Measurements from ENCODE around the gene NKAIN4.
A peak's percentile ranks its signal among the peaks of the same experiment; 100 is the strongest.

The NKAIN4 gene

DNA sequence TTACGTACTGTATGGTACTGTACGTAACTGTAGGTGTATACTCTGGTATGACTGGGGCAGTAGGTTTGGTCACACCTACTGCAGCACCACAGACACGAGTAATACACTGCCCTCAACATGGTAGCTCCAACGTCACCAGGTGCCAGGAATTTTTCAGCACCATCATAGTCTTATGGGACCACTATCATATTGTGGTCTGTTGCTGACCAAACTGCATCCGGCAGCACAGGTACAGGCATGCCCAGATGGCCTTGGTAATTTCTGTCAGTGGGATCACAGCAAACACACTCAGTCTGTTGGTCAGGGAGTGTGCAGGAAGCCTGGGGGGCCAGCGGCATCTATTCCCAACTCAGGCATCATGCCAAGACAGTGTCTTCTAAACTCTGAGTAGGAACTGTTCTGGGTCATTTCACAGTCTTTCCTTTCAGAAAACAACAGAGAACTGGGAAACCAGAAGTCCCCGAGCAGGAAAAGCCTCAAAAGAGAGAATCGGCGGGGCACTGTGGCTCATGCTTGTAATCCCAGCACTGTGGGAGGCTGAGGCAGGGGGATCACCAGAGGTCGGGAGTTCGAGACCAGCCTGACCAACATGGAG lies 44.2 kb downstream of the NKAIN4 start:
- Histone ChIP-seq H3K4me1 (ENCODE audit: control insufficient read depth, insufficient read depth, low read length) (peaks cover 32% of the 10 kb centered on the region), H3K27me3 (replicated peaks; ENCODE audit: control insufficient read depth, insufficient read depth, low read length) (no peaks in the 10 kb centered on the region), H3K4me3 (ENCODE audit: low read length) (no peak overlapping the region), H3K9me3 (ENCODE audit: control insufficient read depth, low read length) (no peaks in the 10 kb centered on the region), H3K36me3 (ENCODE audit: control insufficient read depth, insufficient read depth, low read length, severe bottlenecking) (peaks cover 76% of the 10 kb centered on the region), H3K9ac (ENCODE audit: low read length) (no peak overlapping the region)
- no peak for DNase-seq (ENCODE audit: low read depth)

DNA sequence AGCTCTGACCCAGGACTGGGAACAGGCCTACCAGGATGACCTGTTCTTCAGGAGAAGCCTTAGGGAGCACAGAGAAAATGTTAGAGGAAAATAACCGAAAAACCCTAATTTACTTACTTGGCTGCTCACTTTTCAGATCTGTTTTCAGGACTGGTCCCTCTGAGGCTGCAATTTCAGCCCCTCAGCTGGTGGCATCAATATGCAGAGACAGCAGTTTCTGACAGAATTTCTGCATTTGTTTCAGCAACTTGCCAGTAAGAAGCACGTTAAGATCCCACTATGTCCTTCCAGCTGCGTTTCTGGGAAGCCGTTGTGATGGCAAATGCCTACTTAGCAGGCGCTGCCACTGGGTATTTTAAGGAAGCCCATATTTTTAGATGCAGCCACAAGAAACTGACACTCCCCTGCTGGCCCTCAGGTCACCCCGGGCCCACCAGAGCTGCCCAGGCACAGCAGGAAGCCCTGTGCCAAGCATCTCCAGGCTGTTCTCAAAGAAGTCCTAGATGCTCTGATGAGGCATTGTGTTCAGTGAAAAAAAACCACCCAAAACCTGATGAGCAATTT lies 45.8 kb downstream of the NKAIN4 start:
- Histone ChIP-seq H3K36me3 (ENCODE audit: control insufficient read depth, insufficient read depth, low read length, severe bottlenecking) (peaks cover 86% of the 10 kb centered on the region), H3K9me3 (ENCODE audit: control insufficient read depth, low read length) (no peaks in the 10 kb centered on the region), H3K4me1 (ENCODE audit: control insufficient read depth, insufficient read depth, low read length) (peaks cover 15% of the 10 kb centered on the region), H3K9ac (ENCODE audit: low read length) (peak overlapping the region; percentile 5), H3K27me3 (replicated peaks; ENCODE audit: control insufficient read depth, insufficient read depth, low read length) (no peaks in the 10 kb centered on the region), H3K4me3 (ENCODE audit: low read length) (no peak overlapping the region)
- no peak for DNase-seq (ENCODE audit: low read depth)

DNA sequence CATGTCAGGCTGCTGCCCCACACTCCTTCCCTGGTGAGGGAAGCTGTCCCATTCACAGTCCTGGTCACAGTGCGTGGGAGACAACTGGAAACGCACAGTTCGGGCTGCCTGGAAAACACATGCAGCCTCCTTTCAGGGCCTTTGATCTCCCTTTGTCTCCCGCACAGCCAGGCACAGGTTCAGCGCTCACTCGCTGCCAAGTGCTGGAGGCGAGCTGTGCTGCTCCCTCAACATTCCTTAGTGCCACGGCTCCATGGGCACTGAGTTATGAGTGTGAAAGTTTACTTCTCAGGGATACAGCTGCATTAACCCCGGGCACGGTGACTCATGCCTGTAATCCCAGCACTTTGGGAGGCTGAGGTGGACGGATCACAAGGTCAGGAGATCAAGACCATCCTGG lies 47.4 kb downstream of the NKAIN4 start:
- no peak overlapping the region for H3K9ac ChIP-seq (ENCODE audit: low read length)
- DNase-seq (ENCODE audit: low read depth) = no peak

DNA sequence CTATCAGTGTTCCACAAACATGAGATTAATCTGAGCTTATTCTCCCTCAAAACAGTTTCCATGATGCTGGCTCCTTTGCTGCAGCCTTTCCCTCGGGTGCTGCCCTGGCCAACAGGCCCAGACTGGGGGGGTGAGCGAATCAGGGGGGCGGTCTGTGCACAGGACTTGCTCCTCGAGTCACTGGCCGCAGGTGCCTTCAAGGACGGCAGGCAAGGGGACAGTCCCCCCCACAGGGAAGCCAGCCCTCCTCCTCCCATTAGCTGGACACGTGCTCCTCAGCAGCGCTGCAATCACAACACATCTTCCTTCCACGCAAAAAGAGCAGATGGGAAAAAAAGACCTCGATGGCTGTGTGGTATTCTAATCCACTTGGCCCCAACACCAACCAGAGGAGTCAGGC lies 48.4 kb downstream of the NKAIN4 start:
- Histone ChIP-seq H3K4me1 (ENCODE audit: control insufficient read depth, insufficient read depth, low read length) (peaks cover 3% of the 10 kb centered on the region), H3K9ac (ENCODE audit: low read length) (no peak overlapping the region), H3K9me3 (ENCODE audit: control insufficient read depth, low read length) (no peaks in the 10 kb centered on the region), H3K36me3 (ENCODE audit: control insufficient read depth, insufficient read depth, low read length, severe bottlenecking) (peaks cover 83% of the 10 kb centered on the region), H3K27me3 (replicated peaks; ENCODE audit: control insufficient read depth, insufficient read depth, low read length) (no peaks in the 10 kb centered on the region), H3K4me3 (ENCODE audit: low read length) (no peak overlapping the region)
- no peak for DNase-seq (ENCODE audit: low read depth)

More for the DNA sequence above, 47.4 kb downstream of the NKAIN4 start:
- no peaks in the 10 kb centered on the region for H3K27me3 ChIP-seq (replicated peaks; ENCODE audit: control insufficient read depth, insufficient read depth, low read length)
- H3K4me1 ChIP-seq (ENCODE audit: control insufficient read depth, insufficient read depth, low read length) = peaks cover 3% of the 10 kb centered on the region
- H3K9me3 ChIP-seq (ENCODE audit: control insufficient read depth, low read length) = no peaks in the 10 kb centered on the region
- no peak overlapping the region for H3K4me3 ChIP-seq (ENCODE audit: low read length)
- H3K36me3 ChIP-seq (ENCODE audit: control insufficient read depth, insufficient read depth, low read length, severe bottlenecking) = peaks cover 86% of the 10 kb centered on the region

DNA sequence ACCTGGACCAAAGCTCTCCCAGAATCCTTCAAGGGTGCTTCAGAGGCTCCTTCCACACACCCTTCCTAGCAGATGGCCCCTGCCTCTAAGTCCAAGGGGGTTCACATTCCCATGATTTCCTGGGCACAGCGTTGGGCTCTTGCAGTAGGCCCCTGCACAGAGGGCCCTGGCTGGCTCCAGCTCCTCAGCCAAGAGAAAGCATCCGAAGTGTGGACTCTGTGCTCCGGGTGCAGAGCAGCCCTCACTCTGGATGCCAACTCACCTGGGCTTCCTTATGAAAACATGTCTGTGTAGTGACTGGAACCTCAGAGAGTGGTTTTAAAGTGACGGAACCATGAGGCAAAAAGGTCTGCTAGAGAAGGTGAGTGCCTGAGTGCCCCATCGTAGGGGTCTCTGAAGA lies 49.9 kb downstream of the NKAIN4 start:
- H3K4me3 ChIP-seq (ENCODE audit: low read length) = no peak overlapping the region
- no peak for DNase-seq (ENCODE audit: low read depth)
- peaks cover 75% of the 10 kb centered on the region for H3K36me3 ChIP-seq (ENCODE audit: control insufficient read depth, insufficient read depth, low read length, severe bottlenecking)
- peaks cover 3% of the 10 kb centered on the region for H3K4me1 ChIP-seq (ENCODE audit: control insufficient read depth, insufficient read depth, low read length)
- H3K9ac ChIP-seq (ENCODE audit: low read length) = no peak overlapping the region
- no peaks in the 10 kb centered on the region for H3K27me3 ChIP-seq (replicated peaks; ENCODE audit: control insufficient read depth, insufficient read depth, low read length)
- no peaks in the 10 kb centered on the region for H3K9me3 ChIP-seq (ENCODE audit: control insufficient read depth, low read length)

DNA sequence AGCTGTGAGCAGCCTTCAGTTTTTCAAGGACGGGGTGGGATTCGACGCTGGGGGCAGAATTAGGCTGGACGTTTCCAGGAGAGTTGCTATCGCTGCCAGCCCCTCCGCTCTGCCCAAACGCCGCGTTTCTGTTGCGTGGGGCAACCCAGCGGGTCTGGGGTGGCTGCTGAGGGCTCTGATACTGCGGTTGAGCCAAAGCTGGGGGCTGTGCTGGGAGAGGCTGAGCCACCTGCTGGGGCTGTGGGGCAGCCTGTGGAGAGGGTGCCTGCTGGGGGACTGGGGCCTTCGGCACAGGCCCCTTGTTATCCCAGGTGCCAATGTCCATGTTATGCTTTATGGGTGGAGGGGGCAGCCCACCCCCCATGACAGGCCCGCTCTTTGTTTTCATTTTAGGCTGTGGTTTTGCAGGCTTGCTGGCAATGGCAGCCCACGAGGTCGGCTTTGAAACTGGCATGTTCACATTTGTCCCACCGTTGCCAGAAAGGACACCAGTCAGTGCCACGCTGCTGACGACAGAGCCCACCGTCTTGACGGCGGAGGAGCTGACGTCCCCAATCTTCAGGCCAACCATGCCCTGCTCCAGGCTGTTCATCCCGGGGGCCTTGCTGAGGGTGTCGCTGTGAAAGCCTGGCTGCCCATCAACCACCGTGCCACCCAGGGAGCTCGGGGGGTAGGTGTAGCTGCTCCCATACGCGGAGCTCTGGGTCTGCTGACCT lies 51.3 kb downstream of the NKAIN4 start:
- Histone ChIP-seq H3K4me1 (ENCODE audit: control insufficient read depth, insufficient read depth, low read length) (peaks cover 12% of the 10 kb centered on the region), H3K27me3 (replicated peaks; ENCODE audit: control insufficient read depth, insufficient read depth, low read length) (no peaks in the 10 kb centered on the region), H3K36me3 (ENCODE audit: control insufficient read depth, insufficient read depth, low read length, severe bottlenecking) (peaks cover 63% of the 10 kb centered on the region), H3K9ac (ENCODE audit: low read length) (no peak overlapping the region), H3K9me3 (ENCODE audit: control insufficient read depth, low read length) (no peaks in the 10 kb centered on the region), H3K4me3 (ENCODE audit: low read length) (no peak overlapping the region)
- no peak for DNase-seq (ENCODE audit: low read depth)

DNA sequence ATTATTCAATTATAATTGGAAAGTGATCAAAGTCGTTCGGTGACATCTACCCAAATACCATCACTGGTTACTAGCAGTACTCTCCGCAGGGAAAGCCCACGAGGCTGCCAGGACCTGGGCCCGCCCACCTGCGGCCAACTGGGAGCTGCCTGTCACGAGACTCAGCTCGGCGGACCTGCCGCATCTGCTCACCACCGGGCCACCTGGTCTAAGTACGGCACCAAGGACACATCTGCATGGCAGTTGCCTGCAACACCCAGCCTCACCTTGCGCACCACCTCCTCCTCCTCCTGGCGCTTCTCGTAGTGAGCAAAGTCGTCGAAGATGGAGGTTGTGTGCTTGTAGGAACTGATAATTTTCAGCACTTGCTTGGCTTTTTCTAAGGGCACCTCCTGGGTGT lies 52.2 kb downstream of the NKAIN4 start:
- Histone ChIP-seq H3K4me1 (ENCODE audit: control insufficient read depth, insufficient read depth, low read length) (peaks cover 16% of the 10 kb centered on the region), H3K4me3 (ENCODE audit: low read length) (no peak overlapping the region), H3K36me3 (ENCODE audit: control insufficient read depth, insufficient read depth, low read length, severe bottlenecking) (peaks cover 62% of the 10 kb centered on the region), H3K9ac (ENCODE audit: low read length) (no peak overlapping the region), H3K9me3 (ENCODE audit: control insufficient read depth, low read length) (no peaks in the 10 kb centered on the region), H3K27me3 (replicated peaks; ENCODE audit: control insufficient read depth, insufficient read depth, low read length) (no peaks in the 10 kb centered on the region)
- no peak for DNase-seq (ENCODE audit: low read depth)

DNA sequence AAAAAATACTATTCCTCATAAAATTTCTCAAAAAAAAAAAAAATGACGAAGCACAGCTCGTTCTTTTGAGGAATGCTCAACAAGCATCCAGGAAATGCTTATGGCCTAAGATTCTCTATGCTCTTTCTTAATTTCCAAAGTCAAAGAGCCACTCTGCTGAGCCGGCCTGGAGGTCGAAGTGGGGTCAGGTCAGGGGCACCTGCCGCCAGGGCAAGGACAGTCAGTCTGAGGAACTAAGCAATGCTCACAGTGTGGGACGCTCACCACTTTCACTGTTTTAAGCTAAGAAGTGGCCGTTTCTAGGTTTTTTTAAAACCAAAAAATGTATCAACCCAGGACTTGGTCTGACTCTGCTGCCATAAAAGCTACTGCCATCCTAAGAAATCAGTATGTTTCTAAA lies 55.7 kb downstream of the NKAIN4 start:
- Histone ChIP-seq H3K9ac (ENCODE audit: low read length) (no peak overlapping the region), H3K36me3 (ENCODE audit: control insufficient read depth, insufficient read depth, low read length, severe bottlenecking) (peaks cover 50% of the 10 kb centered on the region), H3K4me3 (ENCODE audit: low read length) (no peak overlapping the region), H3K4me1 (ENCODE audit: control insufficient read depth, insufficient read depth, low read length) (peaks cover 20% of the 10 kb centered on the region), H3K9me3 (ENCODE audit: control insufficient read depth, low read length) (no peaks in the 10 kb centered on the region), H3K27me3 (replicated peaks; ENCODE audit: control insufficient read depth, insufficient read depth, low read length) (no peaks in the 10 kb centered on the region)
- no peak for DNase-seq (ENCODE audit: low read depth)

DNA sequence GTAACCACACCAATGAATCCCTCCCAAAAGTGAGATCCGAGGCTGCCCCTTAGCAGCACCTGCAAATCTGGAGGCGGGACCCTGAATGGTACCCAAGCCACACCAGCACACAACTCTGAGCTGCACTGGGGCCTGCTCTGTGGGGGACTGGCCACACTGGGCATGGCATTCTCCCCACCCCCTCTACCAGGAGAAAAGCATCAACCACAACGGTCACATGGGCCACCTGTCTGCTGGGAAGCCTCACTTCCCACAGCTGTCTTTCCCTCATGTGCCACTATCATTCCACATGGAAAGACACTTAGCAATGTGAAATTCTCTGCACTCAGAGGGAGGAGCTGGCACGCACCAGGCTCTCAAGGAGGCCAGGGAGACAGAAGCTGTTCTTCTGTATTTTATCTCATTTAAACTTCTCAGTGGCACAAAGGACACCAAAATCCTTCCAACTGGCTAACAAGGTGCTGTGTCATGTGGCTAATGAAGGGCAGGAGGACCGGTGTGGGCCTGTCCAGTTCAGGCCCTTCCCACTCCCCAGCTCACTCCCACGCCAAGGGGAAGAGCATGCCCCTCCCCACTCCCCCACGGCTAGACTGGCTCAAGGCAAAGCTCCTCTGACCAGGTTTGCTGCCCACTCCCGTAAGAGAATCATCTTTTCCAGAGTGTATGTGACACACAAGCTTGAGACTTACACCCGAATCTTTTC lies 57.3 kb downstream of the NKAIN4 start:
- Histone ChIP-seq H3K36me3 (ENCODE audit: control insufficient read depth, insufficient read depth, low read length, severe bottlenecking) (peaks cover 33% of the 10 kb centered on the region), H3K9me3 (ENCODE audit: control insufficient read depth, low read length) (no peaks in the 10 kb centered on the region), H3K4me1 (ENCODE audit: control insufficient read depth, insufficient read depth, low read length) (peaks cover 20% of the 10 kb centered on the region), H3K9ac (ENCODE audit: low read length) (no peak overlapping the region), H3K4me3 (ENCODE audit: low read length) (no peak overlapping the region), H3K27me3 (replicated peaks; ENCODE audit: control insufficient read depth, insufficient read depth, low read length) (no peaks in the 10 kb centered on the region)
- DNase-seq (ENCODE audit: low read depth) = no peak

DNA sequence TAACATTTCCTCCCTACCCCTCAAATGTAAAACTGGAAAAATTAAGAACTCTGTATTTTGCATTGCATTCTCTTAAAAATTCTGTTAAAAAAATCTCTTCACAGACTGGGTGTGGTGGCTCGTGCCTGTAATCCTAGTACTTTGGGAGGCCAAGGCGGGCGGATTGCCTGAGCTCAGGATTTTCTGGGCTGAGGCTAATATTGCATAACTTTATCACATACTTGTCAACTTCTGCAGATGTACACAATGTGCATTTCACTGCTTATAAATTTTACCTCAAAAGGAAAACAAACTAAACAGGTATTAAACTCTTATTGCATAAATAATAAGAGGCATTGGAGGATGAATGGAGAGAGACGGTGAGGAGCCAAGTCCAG lies 59.5 kb downstream of the NKAIN4 start:
- Histone ChIP-seq H3K36me3 (ENCODE audit: control insufficient read depth, insufficient read depth, low read length, severe bottlenecking) (peaks cover 21% of the 10 kb centered on the region), H3K4me3 (ENCODE audit: low read length) (no peak overlapping the region), H3K27me3 (replicated peaks; ENCODE audit: control insufficient read depth, insufficient read depth, low read length) (no peaks in the 10 kb centered on the region), H3K9me3 (ENCODE audit: control insufficient read depth, low read length) (no peaks in the 10 kb centered on the region), H3K9ac (ENCODE audit: low read length) (no peak overlapping the region), H3K4me1 (ENCODE audit: control insufficient read depth, insufficient read depth, low read length) (peaks cover 20% of the 10 kb centered on the region)
- no peak for DNase-seq (ENCODE audit: low read depth)

DNA sequence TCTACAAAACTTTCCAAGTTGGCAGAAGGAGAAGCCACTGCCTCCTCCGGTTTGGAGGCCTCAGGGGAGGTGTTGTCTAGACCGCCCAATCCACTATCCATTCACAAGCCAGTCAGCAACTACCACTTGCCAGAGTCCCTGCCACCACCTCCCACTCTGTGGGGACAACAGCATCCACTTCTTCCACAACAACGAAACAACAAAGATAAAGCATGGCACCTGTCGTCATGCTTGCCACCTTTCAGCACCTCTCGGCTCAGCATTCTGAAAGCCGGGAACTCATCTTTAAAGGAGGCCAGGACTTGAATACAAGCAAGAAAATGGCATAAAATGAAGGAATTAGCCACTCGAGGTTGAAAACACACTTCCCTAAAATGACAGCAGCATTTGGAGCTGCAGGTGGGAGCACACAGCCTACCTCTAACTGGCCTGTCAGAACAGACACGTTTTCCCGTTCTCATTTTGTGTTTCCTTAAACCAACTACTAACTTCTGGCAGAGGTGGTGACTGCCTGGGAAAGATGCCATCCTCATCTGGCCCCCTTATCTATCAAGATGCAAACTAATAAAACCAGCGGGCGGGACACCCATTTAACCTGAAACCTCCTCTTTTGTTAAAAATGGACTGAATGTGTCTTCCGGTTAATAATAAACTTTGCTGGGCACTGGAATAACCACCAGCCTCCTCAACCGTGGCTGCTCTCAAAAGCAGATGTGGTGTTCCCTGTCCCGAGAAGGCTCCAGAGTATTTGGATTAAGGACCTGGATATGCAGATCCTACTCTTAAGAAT lies 60.1 kb downstream of the NKAIN4 start:
- H3K36me3 ChIP-seq (ENCODE audit: control insufficient read depth, insufficient read depth, low read length, severe bottlenecking) = peaks cover 21% of the 10 kb centered on the region
- H3K4me1 ChIP-seq (ENCODE audit: control insufficient read depth, insufficient read depth, low read length) = peaks cover 20% of the 10 kb centered on the region
- no peak overlapping the region for H3K9ac ChIP-seq (ENCODE audit: low read length)
- no peak for DNase-seq (ENCODE audit: low read depth)
- H3K4me3 ChIP-seq (ENCODE audit: low read length) = no peak overlapping the region
- H3K27me3 ChIP-seq (replicated peaks; ENCODE audit: control insufficient read depth, insufficient read depth, low read length) = peaks cover 1% of the 10 kb centered on the region
- H3K9me3 ChIP-seq (ENCODE audit: control insufficient read depth, low read length) = no peaks in the 10 kb centered on the region
